ENCODE data around the gene SURF4.
"Not testable (repeated sequence)": the region's sequence is repeated elsewhere in the genome, so short reads cannot be mapped to it uniquely, and the experiment has no call there.

SURF4 gene

DNA sequence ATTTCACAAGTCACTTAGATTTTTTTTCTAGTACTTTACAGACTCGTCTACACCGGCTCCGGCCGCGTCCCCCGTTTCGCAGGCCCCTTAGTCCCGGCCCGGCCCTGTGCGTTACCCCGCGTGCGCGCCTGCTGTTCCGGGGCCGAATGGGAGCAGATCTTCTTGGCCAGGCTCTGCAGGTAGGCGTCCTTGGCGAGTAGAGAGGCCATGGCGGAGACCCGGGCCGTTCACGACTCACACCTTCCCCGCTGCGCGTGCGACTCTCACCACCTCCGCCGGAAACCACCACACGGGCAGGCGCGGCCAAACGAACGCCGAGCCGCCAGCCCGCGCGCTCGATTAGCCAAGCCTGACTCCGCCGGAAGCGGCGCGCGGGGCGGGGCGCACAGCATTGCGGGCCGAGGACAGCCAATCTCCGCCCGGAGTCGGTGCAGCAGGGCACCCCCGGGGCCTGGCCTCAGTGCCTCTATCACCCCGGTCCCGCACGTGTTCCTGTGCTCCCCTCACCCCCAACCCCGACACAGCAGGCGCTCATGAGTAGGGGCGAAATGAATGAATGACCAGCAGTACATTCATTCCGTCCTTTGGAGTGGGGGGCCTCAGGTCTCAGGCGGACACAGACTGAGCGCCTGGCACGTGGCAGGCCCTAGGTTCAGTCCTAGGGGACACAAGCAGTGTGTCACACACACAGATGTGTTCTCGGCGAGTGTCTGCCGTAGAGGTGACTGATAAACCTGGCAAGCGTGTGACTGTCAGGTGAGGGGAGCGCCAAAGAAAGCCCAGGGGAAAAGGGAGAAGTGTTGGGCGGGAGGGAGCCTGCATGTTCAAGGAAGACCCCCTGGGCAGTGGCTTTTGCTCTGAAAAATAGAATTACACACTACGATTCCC, 39.7 kb downstream of the SURF4 start, which contains the start of gene SURF6:
SURF6 (minus strand) TSS at position 265 of the 888 bp plus-strand sequence; CDS start at position 209, 56 bp downstream.
- DNase-seq (ENCODE audit: extremely low read depth in 1 of 2, low read depth in 1 of 2): peak; percentile 80 to 89

- not testable (repeated sequence) for DNase-seq (ENCODE audit: extremely low read depth in 1 of 2, low read depth in 1 of 2)
Measured at GRCh38 chr9:133334888-133335287, 41.0 kb downstream of the SURF4 start.

DNA sequence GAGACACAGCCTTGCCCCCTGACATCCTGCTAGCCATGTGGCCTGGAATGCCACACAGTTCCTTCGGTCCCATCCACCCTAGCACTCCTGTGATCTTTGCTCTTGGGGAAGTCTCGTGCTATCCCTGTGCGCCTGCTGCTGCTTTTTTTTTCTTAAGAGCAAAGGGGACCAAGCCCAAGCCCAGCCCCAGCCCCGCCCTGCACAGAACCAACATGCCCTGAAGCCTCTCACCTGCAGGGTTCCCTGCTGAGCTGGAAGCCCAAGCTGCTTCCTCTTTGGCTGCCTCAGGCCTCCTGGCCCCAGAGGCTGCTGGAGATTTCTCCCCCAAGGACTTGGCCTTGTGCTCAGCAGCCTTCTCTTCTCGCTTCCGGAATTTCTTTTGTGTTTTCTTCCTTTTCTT, 41.7 kb downstream of the SURF4 start:
- DNase-seq (ENCODE audit: extremely low read depth in 1 of 2, low read depth in 1 of 2): no peak

DNA sequence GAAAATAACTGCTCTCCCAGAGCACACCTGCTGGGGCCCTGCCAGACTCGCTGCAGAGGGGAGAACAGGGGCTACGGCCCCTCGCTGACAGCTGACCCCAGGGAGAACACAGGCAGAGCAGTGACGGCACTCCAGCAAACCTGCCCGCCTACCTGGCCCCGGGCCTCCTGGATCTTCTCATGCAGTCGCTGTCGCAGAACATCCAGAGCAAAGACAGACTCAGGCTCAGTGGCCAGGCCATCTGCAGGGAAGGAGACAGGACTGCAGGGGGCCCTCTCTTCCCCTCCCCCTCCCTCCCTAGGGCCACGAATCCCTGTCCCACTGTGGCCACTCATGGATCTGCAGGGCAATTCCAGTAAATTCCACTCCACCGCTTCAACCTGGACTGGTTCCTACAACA, 42.3 kb downstream of the SURF4 start:
- DNase-seq (ENCODE audit: extremely low read depth in 1 of 2, low read depth in 1 of 2): no peak

- DNase-seq (ENCODE audit: extremely low read depth in 1 of 2, low read depth in 1 of 2): no peak
Measured at GRCh38 chr9:133333011-133333410, 42.8 kb downstream of the SURF4 start.

DNA sequence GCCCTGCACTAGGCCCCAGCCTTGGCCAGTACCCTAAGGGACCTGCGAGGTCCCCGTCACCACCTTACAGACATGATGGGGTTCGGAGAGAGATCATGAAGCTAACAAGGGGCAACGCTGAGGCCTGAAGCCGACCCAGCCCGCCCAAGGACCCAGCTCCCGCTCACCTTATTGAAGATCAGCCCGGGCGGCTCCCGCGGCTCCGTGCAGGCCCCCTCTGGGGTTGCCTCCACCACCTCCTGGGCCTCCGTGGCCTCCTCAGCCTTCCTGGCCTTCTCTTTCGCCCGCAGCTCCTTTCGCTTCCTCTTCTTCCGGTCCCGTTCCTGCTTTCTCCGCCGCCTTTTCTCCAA, 43.5 kb downstream of the SURF4 start:
- no peak for DNase-seq (ENCODE audit: extremely low read depth in 1 of 2, low read depth in 1 of 2)

DNA sequence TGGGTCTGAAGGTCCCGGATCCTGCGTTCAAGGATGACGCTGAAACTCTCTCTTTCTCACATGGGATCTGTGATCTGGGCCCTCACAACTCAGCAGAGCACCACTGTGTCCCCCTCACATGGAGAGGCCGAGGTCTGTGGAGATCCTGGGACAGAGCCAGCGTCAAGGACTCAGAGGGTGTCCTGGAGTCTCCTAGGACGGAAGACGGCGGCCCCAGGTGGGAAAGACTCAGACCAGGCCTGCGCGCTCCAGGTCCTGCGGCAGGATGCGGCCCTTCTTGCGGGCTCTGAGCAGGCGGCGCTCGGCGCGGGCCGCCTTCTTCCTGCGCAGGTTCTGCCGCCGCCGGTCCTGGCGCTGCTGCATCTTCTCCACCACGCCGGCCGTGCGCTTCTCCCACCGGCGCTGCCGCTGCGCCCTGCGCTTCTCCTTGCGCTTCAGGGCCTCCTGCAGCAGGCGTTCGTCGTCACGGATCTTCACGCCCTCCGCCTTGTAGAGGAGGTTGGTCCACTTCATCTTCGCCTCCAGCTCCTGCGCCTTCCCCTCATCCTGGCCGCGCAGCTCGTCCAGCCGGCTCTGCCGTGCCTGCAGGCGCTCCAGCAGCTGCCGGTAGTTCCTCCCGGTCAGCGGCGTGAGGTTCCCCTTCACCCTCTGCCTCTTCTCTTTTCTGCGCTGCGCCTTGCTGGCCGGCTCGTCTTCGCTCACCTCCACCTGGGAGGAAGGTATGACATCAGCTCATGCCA, 44.0 kb downstream of the SURF4 start:
- no peak for DNase-seq (ENCODE audit: extremely low read depth in 1 of 2, low read depth in 1 of 2)

GRCh38 chr9:133331221-133331620, 44.6 kb downstream of the SURF4 start:
- no peak for DNase-seq (ENCODE audit: extremely low read depth in 1 of 2, low read depth in 1 of 2)

GRCh38 chr9:133329306-133330156, 46.3 kb downstream of the SURF4 start:
- DNase-seq (ENCODE audit: extremely low read depth in 1 of 2, low read depth in 1 of 2): not testable (repeated sequence)

DNA sequence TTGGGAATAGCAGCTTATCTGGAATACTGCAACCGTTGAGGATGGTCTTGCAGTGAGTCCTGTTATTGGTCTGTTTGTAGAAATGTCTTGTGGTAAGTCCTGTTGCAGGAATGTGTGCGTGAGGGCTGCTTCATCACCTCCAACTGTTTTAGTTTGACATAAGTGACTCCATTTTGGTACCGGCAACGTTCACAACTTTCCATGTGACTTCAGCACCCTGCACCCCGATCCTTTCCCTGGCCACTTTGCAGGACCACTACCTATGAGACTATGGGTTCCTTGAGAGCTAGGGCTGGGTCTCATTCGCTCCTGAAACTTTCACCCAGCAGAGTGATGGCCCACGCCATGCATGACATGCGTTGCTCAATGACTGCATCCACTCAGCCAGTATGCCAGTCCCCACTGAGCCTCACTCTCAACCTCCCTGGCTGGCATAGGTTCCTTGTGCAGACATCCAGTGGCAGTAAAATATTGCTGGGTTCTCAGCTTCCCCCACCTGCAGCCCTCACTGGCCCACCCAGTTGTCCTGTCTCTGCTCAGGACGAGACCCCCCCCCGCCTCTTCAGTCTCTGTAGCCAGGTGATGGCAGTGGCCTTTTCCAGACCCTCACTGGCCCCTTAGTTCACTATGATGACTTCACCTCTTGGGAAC, 47.9 kb downstream of the SURF4 start:
- no peak for DNase-seq (ENCODE audit: extremely low read depth in 1 of 2, low read depth in 1 of 2)

GRCh38 chr9:133327021-133327420, 48.8 kb downstream of the SURF4 start:
- DNase-seq (ENCODE audit: extremely low read depth in 1 of 2, low read depth in 1 of 2): not testable (repeated sequence)

DNA sequence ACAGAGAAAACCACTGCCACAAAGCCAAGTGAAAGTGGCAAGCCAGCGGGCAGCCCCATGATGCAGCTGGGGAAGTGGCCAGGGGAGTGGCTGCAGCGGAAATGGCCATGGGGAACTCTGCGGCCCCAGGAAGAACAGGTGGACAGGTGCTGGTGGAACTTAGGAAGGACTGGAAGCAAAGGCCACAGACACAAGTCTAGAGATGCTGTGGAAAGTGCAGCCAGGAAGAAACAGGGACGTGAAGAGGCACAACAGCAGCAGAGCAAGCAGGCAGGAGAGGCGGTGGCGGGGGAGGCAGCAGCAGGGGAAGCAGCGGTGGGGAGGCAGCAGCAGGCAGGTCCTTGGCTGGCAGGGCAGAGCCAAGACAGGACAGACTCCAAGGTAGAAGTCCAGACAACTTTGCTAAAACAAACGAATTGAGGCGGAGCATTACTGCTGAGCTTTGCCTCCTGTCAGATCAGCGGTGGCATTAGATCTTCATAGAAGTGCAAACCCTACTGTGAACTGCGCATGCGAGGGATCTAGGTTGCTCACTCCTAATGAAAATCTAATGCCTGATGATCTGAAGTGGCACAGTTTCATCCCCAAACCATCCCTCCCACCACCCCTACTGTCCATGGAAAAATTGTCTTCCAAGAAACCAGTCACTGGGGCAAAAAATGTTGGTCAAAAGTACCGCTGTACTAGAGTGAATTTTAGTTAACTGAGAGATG, 51.7 kb downstream of the SURF4 start:
- no peak for DNase-seq (ENCODE audit: extremely low read depth in 1 of 2, low read depth in 1 of 2)

DNA sequence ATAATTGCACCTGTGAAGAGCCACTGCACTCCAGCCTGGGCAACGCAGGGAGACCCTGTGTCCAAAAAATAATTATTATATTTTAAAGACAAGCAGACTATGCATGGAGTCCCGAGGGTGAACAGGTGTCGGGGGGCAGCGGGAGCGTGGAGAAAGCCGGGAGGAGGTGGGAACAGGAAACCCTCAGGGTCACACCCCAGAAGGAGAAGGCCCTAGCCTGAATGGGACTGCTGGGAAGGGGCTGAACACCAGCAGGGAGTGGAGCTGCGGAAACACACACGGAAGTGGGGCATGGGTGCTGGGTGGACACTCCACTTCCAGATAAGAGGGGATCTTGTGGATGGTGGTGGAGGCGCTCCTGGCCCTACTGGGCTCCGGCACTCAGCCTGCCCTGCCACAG, 52.6 kb downstream of the SURF4 start:
- DNase-seq (ENCODE audit: extremely low read depth in 1 of 2, low read depth in 1 of 2): no peak

GRCh38 chr9:133322701-133323100, 53.2 kb downstream of the SURF4 start:
- DNase-seq (ENCODE audit: extremely low read depth in 1 of 2, low read depth in 1 of 2): no peak

- DNase-seq (ENCODE audit: extremely low read depth in 1 of 2, low read depth in 1 of 2): no peak
Measured at GRCh38 chr9:133321411-133321935, 54.4 kb downstream of the SURF4 start.

GRCh38 chr9:133320421-133320881, 55.4 kb downstream of the SURF4 start:
- DNase-seq (ENCODE audit: extremely low read depth in 1 of 2, low read depth in 1 of 2): no peak

GRCh38 chr9:133317551-133317950, 58.3 kb downstream of the SURF4 start:
- DNase-seq (ENCODE audit: extremely low read depth in 1 of 2, low read depth in 1 of 2): not testable (repeated sequence)

DNA sequence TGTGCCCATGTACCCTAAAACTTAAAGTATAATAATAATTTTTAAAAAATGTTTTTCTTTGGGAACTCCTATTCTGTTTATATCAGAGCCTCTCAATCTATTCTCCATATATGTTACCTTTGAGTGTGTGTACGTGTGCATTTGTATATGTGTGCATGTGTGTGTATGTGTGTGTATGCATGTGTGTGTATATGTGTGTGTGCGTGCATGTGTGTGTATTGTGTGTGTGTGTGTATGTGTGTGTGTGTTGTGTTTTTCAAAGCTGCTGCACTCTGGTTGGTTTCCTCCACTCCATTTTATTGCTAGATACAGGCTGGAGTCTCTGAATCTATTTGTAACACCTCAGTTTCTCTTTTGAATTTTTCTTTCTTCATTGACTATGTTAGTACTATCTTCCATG, 59.9 kb downstream of the SURF4 start:
- DNase-seq (ENCODE audit: extremely low read depth in 1 of 2, low read depth in 1 of 2): no peak
